ENCODE measurements around the gene ST6GALNAC5. TPM values are rescaled to one million over a fixed set of nuclear protein-coding genes. Genes with fewer than 3 reads are reported as not detected.

ST6GALNAC5 gene
- total and polyA plus RNA-seq, 2 experiments from 2014 or later = 4.1 to 19.2 TPM

DNA sequence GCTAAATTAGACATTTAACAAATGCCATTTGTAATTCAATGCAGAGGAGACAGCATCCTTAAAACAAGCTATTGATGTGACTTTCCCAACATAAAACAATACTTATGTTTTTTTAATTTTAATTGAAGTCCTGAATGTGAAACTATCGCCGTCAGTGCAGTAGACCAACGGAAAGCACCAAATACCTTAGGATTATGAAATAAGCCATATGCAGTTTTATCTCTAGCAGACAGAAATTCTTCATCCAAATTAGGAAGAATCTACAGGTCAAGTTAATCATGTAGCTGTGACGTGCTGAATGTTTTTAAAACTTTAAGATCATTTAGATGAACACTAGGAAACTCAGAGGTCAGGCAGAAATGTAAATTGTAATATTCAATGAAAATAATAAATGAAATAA lies 714 bp upstream of the ST6GALNAC5 start:
- peaks cover 41% of the 10 kb centered on the region for H3K27me3 ChIP-seq (ENCODE audit: insufficient read depth)
- H3K36me3 ChIP-seq (ENCODE audit: insufficient read depth) = no peaks in the 10 kb centered on the region
- Mint-ChIP-seq H3K27me3 (ENCODE audit: insufficient read depth, low read depth, poor library complexity) (peaks cover 22% of the 10 kb centered on the region), H3K4me1 (peaks cover 15% of the 10 kb centered on the region), H3K27ac (no peak overlapping the region), H3K36me3 (ENCODE audit: low read depth) (no peaks in the 10 kb centered on the region), H3K4me3 (peak overlapping the region; percentile 91), H3K9me3 (no peaks in the 10 kb centered on the region)
- H3K79me2 ChIP-seq (replicated peaks; ENCODE audit: insufficient read depth) = no peaks in the 10 kb centered on the region
- no peak overlapping the region for H3K27ac ChIP-seq (ENCODE audit: low read depth)
- ATAC-seq = no peak
- no peak overlapping the region for H2AFZ ChIP-seq
- H3K4me2 ChIP-seq = no peak overlapping the region
- H3K4me1 ChIP-seq (ENCODE audit: insufficient read depth) = peaks cover 19% of the 10 kb centered on the region
- H3F3A ChIP-seq (replicated peaks; ENCODE audit: low read depth) = no peaks in the 10 kb centered on the region
- no peak overlapping the region for H3K4me3 ChIP-seq
- H3K9me2 ChIP-seq (ENCODE audit: insufficient read depth) = no peaks in the 10 kb centered on the region
- TF ChIP-seq REST (IDR thresholded peaks at IDR 0.05; ENCODE audit: unreplicated experiment) = no peak
- TF ChIP-seq CREB1 (CRISPR knock-in tag; IDR thresholded peaks at IDR 0.05; ENCODE audit: low read depth) = no peak
- TF ChIP-seq CTCF (conservative IDR thresholded peaks at IDR 0.05; ENCODE audit: low read depth in 2 of 2) = no peak
- DNase-seq (ENCODE audit: low spot score) = no peak
- H4K20me1 ChIP-seq (replicated peaks; ENCODE audit: insufficient read depth) = no peaks in the 10 kb centered on the region

- peaks cover 41% of the 10 kb centered on the region for H3K27me3 ChIP-seq (ENCODE audit: insufficient read depth)
- H3K4me3 ChIP-seq = peak overlapping the region; percentile 96
- Mint-ChIP-seq H3K27me3 (ENCODE audit: insufficient read depth, low read depth, poor library complexity) (peaks cover 24% of the 10 kb centered on the region), H3K9me3 (no peaks in the 10 kb centered on the region), H3K36me3 (ENCODE audit: low read depth) (peaks cover 5% of the 10 kb centered on the region; the same call in 2 of the 3 replicates), H3K4me3 (peak overlapping the region; percentile 91), H3K27ac (no peak overlapping the region), H3K4me1 (peaks cover 15% of the 10 kb centered on the region)
- H3K9me2 ChIP-seq (ENCODE audit: insufficient read depth) = no peaks in the 10 kb centered on the region
- peaks cover 19% of the 10 kb centered on the region for H3K4me1 ChIP-seq (ENCODE audit: insufficient read depth)
- peak; percentile 83 for DNase-seq (ENCODE audit: low spot score)
- H3F3A ChIP-seq (replicated peaks; ENCODE audit: low read depth) = no peaks in the 10 kb centered on the region
- no peak overlapping the region for H3K27ac ChIP-seq (ENCODE audit: low read depth)
- H3K36me3 ChIP-seq (ENCODE audit: insufficient read depth) = no peaks in the 10 kb centered on the region
- H3K4me2 ChIP-seq = peak overlapping the region; percentile 95
- H2AFZ ChIP-seq = peak overlapping the region; percentile 99
- TF ChIP-seq EZH2 (IDR thresholded peaks at IDR 0.05; ENCODE audit: low read depth, unreplicated experiment) (no peak), CTCF (conservative IDR thresholded peaks at IDR 0.05; ENCODE audit: low read depth in 2 of 2) (peak in 1 of 2 experiments; percentile 54; a peak in 3 of 4 replicates)
- peak; percentile 90 for ATAC-seq
- H3K79me2 ChIP-seq (replicated peaks; ENCODE audit: insufficient read depth) = no peaks in the 10 kb centered on the region
- no peaks in the 10 kb centered on the region; the same call in 1 of the 2 replicates for H4K20me1 ChIP-seq (replicated peaks; ENCODE audit: insufficient read depth)
Observed at GRCh38 chr1:76868154-76868882, 1.0 kb downstream of the ST6GALNAC5 start.
